ENCODE data around the gene NTM. TPM values are rescaled to one million over a fixed set of nuclear protein-coding genes. Genes with fewer than 3 reads are reported as not detected.

The NTM gene
- polyA plus RNA-seq, 1 donor from 2014 or later, result 39.4 TPM

- Histone ChIP-seq H4K20me1 (ENCODE audit: insufficient read depth) (no peaks in the 10 kb centered on the region), H3K4me2 (ENCODE audit: low read length) (no peak overlapping the region), H3K27me3 (ENCODE audit: insufficient read depth, low read depth, low read length) (no peaks in the 10 kb centered on the region), H3K4me3 (ENCODE audit: low read length) (no peak overlapping the region), H2AFZ (ENCODE audit: low read depth, low read length) (no peak overlapping the region), H3K9me2 (ENCODE audit: insufficient read depth, low read length) (no peaks in the 10 kb centered on the region), H3K27ac (ENCODE audit: low read length) (no peak overlapping the region), H3K36me3 (ENCODE audit: insufficient read depth, low read length) (no peaks in the 10 kb centered on the region), H3K9ac (ENCODE audit: low read length) (no peak overlapping the region), H3K9me3 (ENCODE audit: low read length) (no peaks in the 10 kb centered on the region), H3F3A (ENCODE audit: insufficient read depth, low read length, poor library complexity, severe bottlenecking) (no peaks in the 10 kb centered on the region), H3K79me2 (replicated peaks; ENCODE audit: insufficient read depth, low read length) (no peaks in the 10 kb centered on the region)
- TF ChIP-seq TAF1 (IDR thresholded peaks at IDR 0.05; ENCODE audit: low read depth) (no peak), POLR2AphosphoS5 (IDR thresholded peaks at IDR 0.05) (no peak), CTCF (IDR thresholded peaks at IDR 0.05; ENCODE audit: poor library complexity, severe bottlenecking) (no peak), REST (IDR thresholded peaks at IDR 0.05; ENCODE audit: borderline replicate concordance) (no peak), RAD21 (conservative IDR thresholded peaks at IDR 0.05) (no peak), EP300 (conservative IDR thresholded peaks at IDR 0.05; ENCODE audit: poor library complexity, severe bottlenecking) (no peak), EZH2 (IDR thresholded peaks at IDR 0.05; ENCODE audit: borderline replicate concordance, insufficient read depth, low read length, poor library complexity, severe bottlenecking) (no peak), SMC3 (conservative IDR thresholded peaks at IDR 0.05; ENCODE audit: poor library complexity) (no peak), MXI1 (conservative IDR thresholded peaks at IDR 0.05; ENCODE audit: poor library complexity, severe bottlenecking) (no peak)
These were observed 41.6 kb upstream of the NTM start for GRCh38 chr11:131328843-131329242.

- Histone ChIP-seq H3K9me3 (ENCODE audit: low read length) (no peaks in the 10 kb centered on the region), H3K4me2 (ENCODE audit: low read length) (no peak overlapping the region), H3K9ac (ENCODE audit: low read length) (no peak overlapping the region), H2AFZ (ENCODE audit: low read depth, low read length) (no peak overlapping the region), H3K27me3 (ENCODE audit: insufficient read depth, low read depth, low read length) (no peaks in the 10 kb centered on the region), H3F3A (ENCODE audit: insufficient read depth, low read length, poor library complexity, severe bottlenecking) (no peaks in the 10 kb centered on the region), H4K20me1 (ENCODE audit: insufficient read depth) (no peaks in the 10 kb centered on the region), H3K4me3 (ENCODE audit: low read length) (no peak overlapping the region), H3K27ac (ENCODE audit: low read length) (no peak overlapping the region), H3K36me3 (ENCODE audit: insufficient read depth, low read length) (no peaks in the 10 kb centered on the region), H3K9me2 (ENCODE audit: insufficient read depth, low read length) (no peaks in the 10 kb centered on the region), H3K79me2 (replicated peaks; ENCODE audit: insufficient read depth, low read length) (no peaks in the 10 kb centered on the region)
- TF ChIP-seq REST (IDR thresholded peaks at IDR 0.05; ENCODE audit: borderline replicate concordance) (no peak), MXI1 (conservative IDR thresholded peaks at IDR 0.05; ENCODE audit: poor library complexity, severe bottlenecking) (no peak), CTCF (IDR thresholded peaks at IDR 0.05; ENCODE audit: poor library complexity, severe bottlenecking) (no peak), SMC3 (conservative IDR thresholded peaks at IDR 0.05; ENCODE audit: poor library complexity) (no peak), POLR2AphosphoS5 (IDR thresholded peaks at IDR 0.05) (no peak), TAF1 (IDR thresholded peaks at IDR 0.05; ENCODE audit: low read depth) (no peak), RAD21 (conservative IDR thresholded peaks at IDR 0.05) (no peak), EP300 (conservative IDR thresholded peaks at IDR 0.05; ENCODE audit: poor library complexity, severe bottlenecking) (no peak), EZH2 (IDR thresholded peaks at IDR 0.05; ENCODE audit: borderline replicate concordance, insufficient read depth, low read length, poor library complexity, severe bottlenecking) (no peak)
These were observed 39.4 kb upstream of the NTM start for GRCh38 chr11:131331010-131331409.

All from neural cell (in vitro differentiated cells).